CD4-positive, alpha-beta memory T cell (primary cell): ENCODE data around the gene NDUFB4. TPM values are rescaled to one million over a fixed set of nuclear protein-coding genes. Genes with fewer than 3 reads are reported as not detected.
A peak's percentile ranks its signal among the peaks of the same experiment; 100 is the strongest.

Source experiments
- CTCF ChIA-PET: fragments of 350-600 bp; sonication (Branson Sonifier 250); formaldehyde crosslinking; loops from one replicate; lab custom pipeline; 2021; ENCODE audit warnings: inconsistent platforms; ENCODE audit not compliant: partially characterized antibody; lab: Charles Lee
- POLR2A ChIA-PET: fragments of 350-600 bp; sonication (Branson Sonifier 250); formaldehyde crosslinking; loops from one replicate; lab custom pipeline; 2021; ENCODE audit not compliant: partially characterized antibody; lab: Charles Lee
- DNase-seq, 5 donors: peaks; one replicate each; pipeline versions ENCODE4 v3.0.0 to v3.0.0-alpha.2; 2020 to 2022; ENCODE audit warnings: mixed read lengths in 1 of 5
- H3K27ac ChIP-seq: one replicate; pipeline ENCODE4 v1.7.0; 2013; ENCODE audit warnings: low read depth, low read length
- H3K27me3 ChIP-seq: 2 replicates; pipeline ENCODE4 v1.7.0; 2013; ENCODE audit warnings: mild to moderate bottlenecking, low read length, moderate library complexity; ENCODE audit not compliant: insufficient read depth
- H3K36me3 ChIP-seq: 2 replicates; pipeline ENCODE4 v1.7.0; 2013; ENCODE audit warnings: mild to moderate bottlenecking, low read length, moderate library complexity; ENCODE audit not compliant: insufficient read depth
- H3K4me1 ChIP-seq: 2 replicates; pipeline ENCODE4 v1.7.0; 2013; ENCODE audit warnings: mild to moderate bottlenecking, low read length, moderate library complexity; ENCODE audit not compliant: insufficient read depth
- H3K4me3 ChIP-seq, 2 donors: one replicate each; pipeline ENCODE4 v1.7.0; 2013; ENCODE audit warnings: low read length in 2 of 2, mild to moderate bottlenecking in 1 of 2
- H3K9me3 ChIP-seq, 2 donors: one replicate each; pipeline ENCODE4 v1.7.0; 2013; ENCODE audit warnings: low read length in 2 of 2, control low read depth in 1 of 2; ENCODE audit not compliant: control insufficient read depth in 1 of 2
- H3K27ac Mint-ChIP-seq, 7 donors: one replicate each; pipeline ENCODE4 v1.8.0; 2020 to 2021; ENCODE audit warnings: mixed read lengths in 7 of 7, mild to moderate bottlenecking in 6 of 7, inconsistent platforms in 3 of 7, moderate library complexity in 3 of 7
- H3K27me3 Mint-ChIP-seq, 2 donors: one replicate each; pipeline ENCODE4 v1.8.0; 2020 to 2021; ENCODE audit warnings: mixed read lengths in 2 of 2
- H3K36me3 Mint-ChIP-seq, 2 donors: one replicate each; pipeline ENCODE4 v1.8.0; 2020 to 2021; ENCODE audit warnings: mixed read lengths in 2 of 2, inconsistent platforms in 1 of 2, mild to moderate bottlenecking in 1 of 2
- H3K4me1 Mint-ChIP-seq, 4 donors: one replicate each; pipeline ENCODE4 v1.8.0; 2020 to 2021; ENCODE audit warnings: mixed read lengths in 4 of 4, mild to moderate bottlenecking in 1 of 4
- H3K4me3 Mint-ChIP-seq, 8 donors: one replicate each; pipeline ENCODE4 v1.8.0; 2020 to 2021; ENCODE audit warnings: mixed read lengths in 8 of 8, mild to moderate bottlenecking in 7 of 8, moderate library complexity in 6 of 8, inconsistent platforms in 3 of 8
- H3K9me3 Mint-ChIP-seq, 8 donors: one replicate each; pipeline ENCODE4 v1.8.0; 2020 to 2021; ENCODE audit warnings: mixed read lengths in 8 of 8, mild to moderate bottlenecking in 5 of 8, inconsistent platforms in 3 of 8, moderate library complexity in 1 of 8
- intact Hi-C: fragments of 100-400 bp; cut with micrococcal nuclease; formaldehyde crosslinking; loops from one replicate; pipeline ENCODE4 v1.15.1; 2023
- polyA plus RNA-seq, 2 donors: library from polyadenylated mRNA; unstranded; fragments of 300-500 nt; fragmentation: Illumina TruSeq; gene quantifications; one replicate each; pipeline ENCODE4 v1.2.3, GENCODE V29; 2021
- total RNA-seq, 2 experiments: library from RNA; stranded (reverse); gene quantifications; one replicate each; pipeline ENCODE4 v1.2.3, GENCODE V29; 2021

Gene NDUFB4
- total RNA-seq = 10 to 100 TPM; 82.1 to 82.8 TPM
- polyA plus RNA-seq = 100 to 1,000 TPM; 243 to 257 TPM

- Mint-ChIP-seq H3K4me3 (peak within 1 kb of the TSS; percentile 91 to 98 (median 95)), H3K4me1 (peaks cover 6 to 8% (median 7%) of the 10 kb centered on the region in 4 donors), H3K27me3 (no peaks in the 10 kb centered on the region), H3K27ac (peak within 1 kb of the TSS in 6 of 7 donors; percentile 96 to 99 (median 98)), H3K9me3 (peaks cover 0 to 4% (median 0%) of the 10 kb centered on the region in 8 donors), H3K36me3 (peaks cover 6 to 17% of the 10 kb centered on the region in 2 donors)
- H3K27ac ChIP-seq = peak within 1 kb of the TSS; percentile 98
- no peaks in the 10 kb centered on the region for H3K9me3 ChIP-seq
- ChIA-PET CTCF (interaction anchor here (0.9 to 3.8 kb wide), 16 partner anchors 9 to 247 kb away, joined by 3 to 30 read pairs (median 4); partner anchors contain the start of genes GTF2E1, LRRC58 and RABL3), POLR2A (interaction anchor here (0.8 to 4.1 kb wide), 16 partner anchors 9 to 1099 kb away, joined by 3 to 66 read pairs (median 6); partner anchors contain the start of genes GSK3B, GTF2E1, LRRC58 and RABL3)
- peaks cover 30% of the 10 kb centered on the region for H3K4me1 ChIP-seq
- peak; percentile 89 to 96 (median 96) for DNase-seq
- H3K4me3 ChIP-seq = peak within 1 kb of the TSS; percentile 97 to 99
- H3K27me3 ChIP-seq = no peaks in the 10 kb centered on the region
- intact Hi-C loops = loop anchor here (1.0 to 10.0 kb wide), 9 partner anchors 35 to 1149 kb away; partner anchors contain the start of genes COX17, GOLGB1, GSK3B and GTF2E1
- peaks cover 10% of the 10 kb centered on the region for H3K36me3 ChIP-seq
These were observed at the start of gene NDUFB4 for GRCh38 chr3:120596116-120596852. NDUFB4 (plus strand) TSS chr3:120596336; CDS start chr3:120596360, 24 bp downstream.

- no peak overlapping the region for H3K4me3 ChIP-seq
- H3K36me3 ChIP-seq = no peaks in the 10 kb centered on the region
- H3K9me3 ChIP-seq = no peaks in the 10 kb centered on the region
- H3K27ac Mint-ChIP-seq = no peak overlapping the region
- H3K27me3 Mint-ChIP-seq = peaks cover 11 to 21% of the 10 kb centered on the region in 2 donors
- CTCF ChIA-PET = interaction anchor here (6.3 kb wide), 1 partner anchor 8 kb away, joined by 60 read pairs; no protein-coding TSS in a partner anchor
- DNase-seq = no peak
- H3K36me3 Mint-ChIP-seq = no peaks in the 10 kb centered on the region
- H3K4me1 Mint-ChIP-seq = no peaks in the 10 kb centered on the region
- H3K4me3 Mint-ChIP-seq = no peak overlapping the region
- H3K4me1 ChIP-seq = no peaks in the 10 kb centered on the region
- H3K27me3 ChIP-seq = no peaks in the 10 kb centered on the region
- H3K27ac ChIP-seq = no peak overlapping the region
- intact Hi-C loops = loop anchor here (10.0 kb wide), 1 partner anchor 456 kb away; the partner anchor contains the start of gene GSK3B
- peaks cover 0 to 4% (median 0%) of the 10 kb centered on the region in 8 donors for H3K9me3 Mint-ChIP-seq
- POLR2A ChIA-PET = no interaction called here
These were observed 45.6 kb upstream of the NDUFB4 start for GRCh38 chr3:120550546-120550945.

- DNase-seq = no peak
- Histone ChIP-seq H3K4me3 (no peak overlapping the region), H3K4me1 (no peaks in the 10 kb centered on the region), H3K9me3 (no peaks in the 10 kb centered on the region), H3K27ac (no peak overlapping the region), H3K36me3 (no peaks in the 10 kb centered on the region), H3K27me3 (no peaks in the 10 kb centered on the region)
- Mint-ChIP-seq H3K4me1 (no peaks in the 10 kb centered on the region), H3K27ac (no peak overlapping the region), H3K4me3 (no peak overlapping the region), H3K9me3 (no peaks in the 10 kb centered on the region), H3K36me3 (no peaks in the 10 kb centered on the region), H3K27me3 (peaks cover 4 to 10% of the 10 kb centered on the region in 2 donors)
- intact Hi-C loops = loop anchor here (10.0 kb wide), 1 partner anchor 458 kb away; the partner anchor contains the start of gene GSK3B
- ChIA-PET CTCF (interaction anchor here (0.9 to 1.0 kb wide), 2 partner anchors 15 to 213 kb away, joined by 3 read pairs; no protein-coding TSS in a partner anchor), POLR2A (no interaction called here)
These were observed 43.7 kb upstream of the NDUFB4 start for GRCh38 chr3:120552184-120553172.

- Mint-ChIP-seq H3K36me3 (no peaks in the 10 kb centered on the region), H3K27ac (no peak overlapping the region), H3K9me3 (no peaks in the 10 kb centered on the region), H3K27me3 (peaks cover 0 to 5% of the 10 kb centered on the region in 2 donors), H3K4me3 (no peak overlapping the region), H3K4me1 (peaks cover 9 to 16% (median 13%) of the 10 kb centered on the region in 4 donors)
- intact Hi-C loops = loop anchor here (5.0 to 10.0 kb wide), 2 partner anchors 460 to 1673 kb away; partner anchors contain the start of gene GSK3B
- Histone ChIP-seq H3K27me3 (no peaks in the 10 kb centered on the region), H3K36me3 (no peaks in the 10 kb centered on the region), H3K27ac (no peak overlapping the region), H3K4me1 (peaks cover 11% of the 10 kb centered on the region), H3K9me3 (no peaks in the 10 kb centered on the region), H3K4me3 (no peak overlapping the region)
- POLR2A ChIA-PET = no interaction called here
- CTCF ChIA-PET = interaction anchor here (0.9 to 9.0 kb wide), 6 partner anchors 13 to 744 kb away, joined by 3 to 294 read pairs (median 45); partner anchors contain the start of gene NDUFB4
- DNase-seq = no peak
These were observed 41.1 kb upstream of the NDUFB4 start for GRCh38 chr3:120554812-120555606.

GRCh38 chr3:120555657-120556509 is 40.3 kb upstream of the NDUFB4 start:
- Histone ChIP-seq H3K27me3 (no peaks in the 10 kb centered on the region), H3K9me3 (no peaks in the 10 kb centered on the region), H3K36me3 (no peaks in the 10 kb centered on the region), H3K27ac (no peak overlapping the region), H3K4me1 (peaks cover 11% of the 10 kb centered on the region), H3K4me3 (no peak overlapping the region)
- peaks cover 0 to 4% of the 10 kb centered on the region in 2 donors for H3K27me3 Mint-ChIP-seq
- H3K36me3 Mint-ChIP-seq = no peaks in the 10 kb centered on the region
- ChIA-PET CTCF (interaction anchor here (0.9 to 9.0 kb wide), 10 partner anchors 8 to 745 kb away, joined by 3 to 294 read pairs (median 34); partner anchors contain the start of gene NDUFB4), POLR2A (no interaction called here)
- intact Hi-C loops = loop anchor here (5.0 to 10.0 kb wide), 2 partner anchors 461 to 1674 kb away; partner anchors contain the start of gene GSK3B
- H3K27ac Mint-ChIP-seq = no peak overlapping the region
- DNase-seq = no peak
- H3K4me1 Mint-ChIP-seq = peaks cover 9 to 19% (median 13%) of the 10 kb centered on the region in 4 donors
- no peaks in the 10 kb centered on the region for H3K9me3 Mint-ChIP-seq
- no peak overlapping the region for H3K4me3 Mint-ChIP-seq
